ENCODE data around the gene MYEF2. TPM values are rescaled to one million over a fixed set of nuclear protein-coding genes. Genes with fewer than 3 reads are reported as not detected.

The MYEF2 gene
- total RNA-seq, 1 experiment from 2014 or later = 18.8 TPM

DNA sequence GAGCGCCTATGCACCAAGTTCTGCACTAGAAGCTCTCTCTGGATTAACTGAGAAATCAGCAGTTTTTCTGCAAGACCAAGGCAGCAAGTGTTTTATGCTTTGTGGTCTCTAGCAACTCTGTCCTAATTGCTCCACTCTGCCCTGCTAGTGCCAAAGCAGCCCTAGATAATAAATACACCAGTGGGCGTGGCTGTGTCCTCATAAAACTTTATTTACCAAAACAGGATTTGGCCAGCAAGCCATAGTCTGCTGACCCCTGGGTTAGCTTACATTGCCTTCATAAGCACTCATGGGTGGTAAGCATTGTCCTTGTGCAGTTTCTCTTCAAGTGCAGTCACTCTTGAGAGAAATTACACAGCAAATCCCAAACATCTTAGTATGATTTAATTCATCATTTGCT is 88.0 kb downstream of the MYEF2 start:
- Histone ChIP-seq H3K36me3 (ENCODE audit: low read depth, low read length) (no peaks in the 10 kb centered on the region), H3F3A (ENCODE audit: low read length, unreplicated experiment) (no peaks in the 10 kb centered on the region), H3K4me2 (ENCODE audit: low read length) (no peak overlapping the region), H3K9ac (ENCODE audit: low read length) (no peak overlapping the region), H3K9me2 (replicated peaks; ENCODE audit: low read length) (no peaks in the 10 kb centered on the region), H3K4me1 (ENCODE audit: insufficient read depth, low read length) (no peaks in the 10 kb centered on the region), H2AFZ (ENCODE audit: low read length) (no peak overlapping the region), H3K27ac (ENCODE audit: low read length) (no peak overlapping the region), H3K79me2 (ENCODE audit: low read length) (no peaks in the 10 kb centered on the region), H4K20me1 (ENCODE audit: low read length) (no peaks in the 10 kb centered on the region), H3K9me3 (ENCODE audit: low read length) (no peaks in the 10 kb centered on the region), H3K4me3 (ENCODE audit: low read length) (no peak overlapping the region), H3K27me3 (ENCODE audit: low read length) (peaks cover 14% of the 10 kb centered on the region; the same call in 1 of the 2 replicates)
- no peak for TF ChIP-seq EZH2phosphoT487 (IDR thresholded peaks at IDR 0.05; ENCODE audit: borderline replicate concordance, low read length)
- TF ChIP-seq, protein P1, sequence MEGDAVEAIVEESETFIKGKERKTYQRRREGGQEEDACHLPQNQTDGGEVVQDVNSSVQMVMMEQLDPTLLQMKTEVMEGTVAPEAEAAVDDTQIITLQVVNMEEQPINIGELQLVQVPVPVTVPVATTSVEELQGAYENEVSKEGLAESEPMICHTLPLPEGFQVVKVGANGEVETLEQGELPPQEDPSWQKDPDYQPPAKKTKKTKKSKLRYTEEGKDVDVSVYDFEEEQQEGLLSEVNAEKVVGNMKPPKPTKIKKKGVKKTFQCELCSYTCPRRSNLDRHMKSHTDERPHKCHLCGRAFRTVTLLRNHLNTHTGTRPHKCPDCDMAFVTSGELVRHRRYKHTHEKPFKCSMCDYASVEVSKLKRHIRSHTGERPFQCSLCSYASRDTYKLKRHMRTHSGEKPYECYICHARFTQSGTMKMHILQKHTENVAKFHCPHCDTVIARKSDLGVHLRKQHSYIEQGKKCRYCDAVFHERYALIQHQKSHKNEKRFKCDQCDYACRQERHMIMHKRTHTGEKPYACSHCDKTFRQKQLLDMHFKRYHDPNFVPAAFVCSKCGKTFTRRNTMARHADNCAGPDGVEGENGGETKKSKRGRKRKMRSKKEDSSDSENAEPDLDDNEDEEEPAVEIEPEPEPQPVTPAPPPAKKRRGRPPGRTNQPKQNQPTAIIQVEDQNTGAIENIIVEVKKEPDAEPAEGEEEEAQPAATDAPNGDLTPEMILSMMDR (conservative IDR thresholded peaks at IDR 0.05; ENCODE audit: low read depth, low read length) = no peak
- no peak for TF ChIP-seq EZH2 (IDR thresholded peaks at IDR 0.05; ENCODE audit: low read length, unreplicated experiment)
- ChIA-PET CTCF (no interaction called here), POLR2A (ENCODE audit: unreplicated experiment) (no interaction called here)
- no TSS peak for BruUV-seq (replicated peaks)
- no peak for ATAC-seq
- no peak for DNase-seq
- intact Hi-C loops (cut with micrococcal nuclease) = no loop called here

DNA sequence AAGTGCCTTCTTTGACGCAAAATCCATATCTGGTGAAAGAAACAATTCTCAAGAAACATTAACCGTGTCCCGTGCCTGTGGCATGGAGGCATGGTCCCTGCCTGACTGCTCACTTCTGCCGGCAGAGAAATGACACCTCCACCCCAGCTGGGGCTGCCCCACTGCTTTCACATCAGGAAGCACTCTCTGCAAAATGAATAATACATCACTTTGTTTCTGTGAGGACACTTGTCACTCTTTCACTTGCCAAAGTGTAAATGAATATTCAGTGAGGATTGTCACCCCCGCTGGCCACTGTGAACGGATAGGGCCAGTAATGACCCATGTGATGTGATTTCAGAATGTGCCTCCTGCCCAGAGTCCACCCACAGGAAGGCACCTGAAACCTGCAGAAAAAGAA is 88.4 kb downstream of the MYEF2 start:
- Histone ChIP-seq H2AFZ (ENCODE audit: low read length) (no peak overlapping the region), H3F3A (ENCODE audit: low read length, unreplicated experiment) (no peaks in the 10 kb centered on the region), H3K4me2 (ENCODE audit: low read length) (no peak overlapping the region), H4K20me1 (ENCODE audit: low read length) (no peaks in the 10 kb centered on the region), H3K9me3 (ENCODE audit: low read length) (no peaks in the 10 kb centered on the region), H3K4me3 (ENCODE audit: low read length) (no peak overlapping the region), H3K36me3 (ENCODE audit: low read depth, low read length) (no peaks in the 10 kb centered on the region), H3K4me1 (ENCODE audit: insufficient read depth, low read length) (no peaks in the 10 kb centered on the region), H3K27me3 (ENCODE audit: low read length) (peaks cover 14% of the 10 kb centered on the region; the same call in 1 of the 2 replicates), H3K9me2 (replicated peaks; ENCODE audit: low read length) (no peaks in the 10 kb centered on the region), H3K9ac (ENCODE audit: low read length) (no peak overlapping the region), H3K79me2 (ENCODE audit: low read length) (no peaks in the 10 kb centered on the region), H3K27ac (ENCODE audit: low read length) (no peak overlapping the region)
- no TSS peak for BruUV-seq (replicated peaks)
- ATAC-seq = no peak
- intact Hi-C loops (cut with micrococcal nuclease) = loop anchor here (5.0 kb wide), 1 partner anchor 372 kb away; the partner anchor contains the start of gene SEMA6D
- POLR2A ChIA-PET (ENCODE audit: unreplicated experiment) = no interaction called here
- no peak for DNase-seq
- CTCF ChIA-PET = no interaction called here
- TF ChIP-seq EZH2 (IDR thresholded peaks at IDR 0.05; ENCODE audit: low read length, unreplicated experiment) (no peak), EZH2phosphoT487 (IDR thresholded peaks at IDR 0.05; ENCODE audit: borderline replicate concordance, low read length) (no peak)
- TF ChIP-seq, protein P1 (conservative IDR thresholded peaks at IDR 0.05; ENCODE audit: low read depth, low read length) = no peak

DNA sequence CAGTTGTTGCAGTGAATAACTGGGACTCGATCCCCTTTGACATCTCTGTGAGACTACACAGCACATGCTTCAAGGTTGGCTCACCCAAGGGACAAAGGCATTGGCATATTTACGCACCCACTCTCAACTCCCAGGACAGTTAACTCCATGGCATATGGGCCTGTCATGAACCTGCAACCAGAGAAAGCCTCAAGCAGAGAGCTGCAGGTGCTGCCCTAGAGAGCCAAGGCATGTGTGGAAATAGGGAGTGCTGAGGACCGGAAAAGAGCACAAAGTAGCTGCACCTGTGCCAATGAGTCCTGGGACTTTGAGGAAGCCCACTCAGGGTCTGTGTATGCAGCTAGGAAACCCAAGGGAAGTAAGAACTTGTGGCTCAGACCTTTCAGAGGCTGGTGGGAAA is 90.3 kb downstream of the MYEF2 start:
- DNase-seq = no peak
- H3K27me3 ChIP-seq (ENCODE audit: low read length) = peaks cover 21% of the 10 kb centered on the region
- H3K79me2 ChIP-seq (ENCODE audit: low read length) = no peaks in the 10 kb centered on the region
- no peaks in the 10 kb centered on the region for H3F3A ChIP-seq (ENCODE audit: low read length, unreplicated experiment)
- H4K20me1 ChIP-seq (ENCODE audit: low read length) = no peaks in the 10 kb centered on the region
- no peaks in the 10 kb centered on the region for H3K9me3 ChIP-seq (ENCODE audit: low read length)
- no TSS peak for BruUV-seq (replicated peaks)
- H3K4me2 ChIP-seq (ENCODE audit: low read length) = no peak overlapping the region
- no peak overlapping the region for H3K4me3 ChIP-seq (ENCODE audit: low read length)
- no peaks in the 10 kb centered on the region for H3K36me3 ChIP-seq (ENCODE audit: low read depth, low read length)
- no peak overlapping the region for H2AFZ ChIP-seq (ENCODE audit: low read length)
- ChIA-PET POLR2A (ENCODE audit: unreplicated experiment) (no interaction called here), CTCF (no interaction called here)
- ATAC-seq = no peak
- no peak overlapping the region for H3K9ac ChIP-seq (ENCODE audit: low read length)
- no peak overlapping the region for H3K27ac ChIP-seq (ENCODE audit: low read length)
- H3K9me2 ChIP-seq (replicated peaks; ENCODE audit: low read length) = no peaks in the 10 kb centered on the region
- TF ChIP-seq EZH2phosphoT487 (IDR thresholded peaks at IDR 0.05; ENCODE audit: borderline replicate concordance, low read length) = no peak
- TF ChIP-seq, protein P1 (conservative IDR thresholded peaks at IDR 0.05; ENCODE audit: low read depth, low read length) = no peak
- no peak for TF ChIP-seq EZH2 (IDR thresholded peaks at IDR 0.05; ENCODE audit: low read length, unreplicated experiment)
- H3K4me1 ChIP-seq (ENCODE audit: insufficient read depth, low read length) = no peaks in the 10 kb centered on the region
- intact Hi-C loops (cut with micrococcal nuclease) = loop anchor here (5.0 kb wide), 1 partner anchor 371 kb away; the partner anchor contains the start of gene SEMA6D
